ENCODE measurements around the gene BATF3. TPM values are rescaled to one million over a fixed set of nuclear protein-coding genes. Genes with fewer than 3 reads are reported as not detected.

BATF3 gene
- total RNA-seq (2022; extraction: Qiagen RNA extraction; ENCODE audit: low read depth) = 20.1 to 31.4 TPM (median 29.6 TPM) in 5 replicates

GRCh38 chr1:212699625-212700222 lies at the start of gene BATF3:
Gene BATF3 (minus strand): TSS chr1:212699840. CDS start chr1:212699762, 78 bp downstream.

Other genes with a start within 250 kb of the BATF3 start
- 26.4 to 45.2 TPM (median 32.2 TPM) in 5 replicates for gene ATF3, start 91.1 kb downstream of the BATF3 start, total RNA-seq (2022; extraction: Qiagen RNA extraction; ENCODE audit: low read depth)
- gene NSL1, start 91.9 kb upstream of the BATF3 start, total RNA-seq (2022; extraction: Qiagen RNA extraction; ENCODE audit: low read depth) = 27.2 to 34.7 TPM (median 33.9 TPM) in 5 replicates
- 11.3 to 17.8 TPM (median 13.3 TPM) in 5 replicates for gene TATDN3, start 92.1 kb upstream of the BATF3 start, total RNA-seq (2022; extraction: Qiagen RNA extraction; ENCODE audit: low read depth)
- gene SPATA45, start 147.8 kb upstream of the BATF3 start, total RNA-seq (2022; extraction: Qiagen RNA extraction; ENCODE audit: low read depth) = 0.39 TPM in 1 of 5 replicates, not detected in the others
- 15.5 to 22.7 TPM (median 19.2 TPM) in 5 replicates for gene FLVCR1, start 158.4 kb upstream of the BATF3 start, total RNA-seq (2022; extraction: Qiagen RNA extraction; ENCODE audit: low read depth)